Measurements from ENCODE around the gene MLST8. TPM values are rescaled to one million over a fixed set of nuclear protein-coding genes. Genes with fewer than 3 reads are reported as not detected.

Gene MLST8
- total RNA-seq, 2 experiments from 2014 or later: 70.0 to 70.7 TPM

- CTCF ChIA-PET: interaction anchor here (1.2 kb wide), 1 partner anchor 14 kb away, joined by 3 read pairs; the partner anchor contains the start of gene E4F1
- Mint-ChIP-seq H3K27me3 (no peaks in the 10 kb centered on the region), H3K4me3 (no peak overlapping the region), H3K27ac (no peak overlapping the region), H3K36me3 (ENCODE audit: low read depth) (peaks cover 45% of the 10 kb centered on the region), H3K9me3 (no peaks in the 10 kb centered on the region), H3K4me1 (ENCODE audit: low read depth) (peaks cover 31% of the 10 kb centered on the region)
- DNase-seq: no peak
- POLR2A ChIA-PET: interaction anchor here (1.0 to 10.2 kb wide), 5 partner anchors 21 to 62 kb away, joined by 3 to 95 read pairs (median 4); partner anchors contain the start of gene TRAF7
- ATAC-seq: no peak
- no peak for TF ChIP-seq CTCF (IDR thresholded peaks at IDR 0.05)
- intact Hi-C loops (cut with micrococcal nuclease): no loop called here
These were observed 4.2 kb downstream of the MLST8 start for GRCh38 chr16:2209258-2210008.

DNA sequence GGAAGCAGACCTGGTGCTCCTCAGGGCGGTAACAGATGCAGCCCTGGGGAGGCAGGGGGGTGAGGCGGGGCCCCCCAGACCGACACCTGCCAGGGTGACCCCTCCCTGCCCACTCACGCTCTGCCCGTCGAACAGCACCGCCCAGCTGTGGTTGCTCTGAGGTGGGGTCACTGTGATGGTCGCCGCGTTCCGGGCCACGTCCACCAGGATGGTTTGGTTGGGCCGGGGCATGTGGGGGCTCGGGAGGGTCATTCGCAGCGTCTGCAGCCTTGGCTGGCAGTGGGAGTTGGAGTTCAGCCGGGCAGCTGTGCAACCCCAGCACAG lies 4.7 kb downstream of the MLST8 start:
- Mint-ChIP-seq H3K9me3 (no peaks in the 10 kb centered on the region), H3K4me1 (ENCODE audit: low read depth) (peaks cover 27% of the 10 kb centered on the region), H3K27ac (no peak overlapping the region), H3K27me3 (no peaks in the 10 kb centered on the region), H3K36me3 (ENCODE audit: low read depth) (peaks cover 45% of the 10 kb centered on the region), H3K4me3 (no peak overlapping the region)
- no peak for TF ChIP-seq CTCF (IDR thresholded peaks at IDR 0.05)
- ATAC-seq: no peak
- ChIA-PET CTCF (interaction anchor here (1.2 kb wide), 1 partner anchor 13 kb away, joined by 3 read pairs; the partner anchor contains the start of gene E4F1), POLR2A (interaction anchor here (1.0 to 10.2 kb wide), 5 partner anchors 20 to 62 kb away, joined by 3 to 95 read pairs (median 4); partner anchors contain the start of gene TRAF7)
- intact Hi-C loops (cut with micrococcal nuclease): no loop called here
- DNase-seq: no peak

DNA sequence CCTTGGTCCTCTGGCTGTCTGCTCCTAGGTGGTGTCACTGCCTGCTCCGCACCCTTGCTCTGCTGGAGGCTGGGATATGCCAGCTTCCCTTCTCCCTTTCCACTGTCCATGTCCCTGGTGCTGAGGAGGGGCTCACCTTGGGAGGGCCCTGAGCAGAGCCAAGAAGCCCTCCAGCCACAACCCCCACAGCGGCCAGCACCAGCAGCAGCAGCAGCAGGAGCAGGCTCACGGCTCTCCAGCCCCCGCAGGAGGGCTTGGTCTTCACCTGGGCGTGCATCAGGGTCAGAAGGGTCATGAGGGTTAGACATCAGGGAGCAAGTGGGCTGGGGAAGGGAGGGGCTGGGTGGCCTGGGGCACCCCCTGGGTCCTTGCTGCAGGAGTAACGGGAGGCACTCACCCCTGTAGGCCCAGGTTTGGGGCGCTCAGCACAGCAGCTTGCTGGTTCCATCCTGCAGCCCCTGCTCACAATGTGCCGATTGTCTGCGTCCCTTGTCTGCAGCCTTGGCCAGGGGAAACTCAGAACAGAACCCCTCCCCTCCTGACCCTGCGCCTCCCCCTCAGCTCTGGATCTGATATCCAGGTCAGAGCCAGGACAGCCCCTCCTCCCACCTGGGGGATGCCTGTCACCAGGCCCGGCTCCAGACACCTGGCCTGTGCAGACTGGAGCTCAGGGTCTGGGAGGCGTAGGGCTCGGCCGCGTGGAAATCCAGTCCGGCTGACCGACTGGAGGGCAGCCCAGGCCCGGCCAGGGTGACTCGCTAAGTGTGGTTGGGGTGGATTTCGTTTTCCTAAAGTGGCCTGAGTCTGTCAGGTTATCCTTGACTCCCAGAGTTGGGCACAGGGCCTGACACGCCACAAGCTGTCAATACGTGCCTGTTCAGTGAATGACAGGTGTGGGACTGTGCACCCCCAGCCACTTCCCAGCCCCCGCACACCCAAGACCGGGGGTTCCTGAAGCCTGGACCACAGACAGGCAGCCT lies 5.4 kb downstream of the MLST8 start, which contains the start of gene BRICD5:
TSS of gene BRICD5 (minus strand) at position 478 of the 980 bp plus-strand sequence. CDS start at position 448, 30 bp downstream.
- Mint-ChIP-seq H3K4me3 (no peak within 1 kb of the TSS), H3K27me3 (no peaks in the 10 kb centered on the region), H3K9me3 (no peaks in the 10 kb centered on the region), H3K27ac (peak within 1 kb of the TSS; percentile 11), H3K4me1 (ENCODE audit: low read depth) (peaks cover 27% of the 10 kb centered on the region), H3K36me3 (ENCODE audit: low read depth) (peaks cover 47% of the 10 kb centered on the region)
- ChIA-PET CTCF (interaction anchor here (1.2 kb wide), 1 partner anchor 12 kb away, joined by 3 read pairs; the partner anchor contains the start of gene E4F1), POLR2A (interaction anchor here (1.2 to 10.2 kb wide), 5 partner anchors 20 to 61 kb away, joined by 3 to 95 read pairs (median 4); partner anchors contain the start of gene TRAF7)
- TF ChIP-seq CTCF (IDR thresholded peaks at IDR 0.05): no peak
- DNase-seq: no peak
- ATAC-seq: no peak
- intact Hi-C loops (cut with micrococcal nuclease): no loop called here

GRCh38 chr16:2211923-2212347 lies 6.7 kb downstream of the MLST8 start:
- ATAC-seq (no peak), DNase-seq (no peak)
- intact Hi-C loops (cut with micrococcal nuclease): no loop called here
- Mint-ChIP-seq H3K9me3 (no peaks in the 10 kb centered on the region), H3K36me3 (ENCODE audit: low read depth) (peaks cover 43% of the 10 kb centered on the region), H3K4me1 (ENCODE audit: low read depth) (peaks cover 28% of the 10 kb centered on the region), H3K4me3 (peak overlapping the region; percentile 38), H3K27me3 (no peaks in the 10 kb centered on the region), H3K27ac (peak overlapping the region; percentile 11)
- POLR2A ChIA-PET: interaction anchor here (1.2 to 10.2 kb wide), 2 partner anchors 51 to 57 kb away, joined by 4 to 95 read pairs; partner anchors contain the start of gene TRAF7
- no peak for TF ChIP-seq CTCF (IDR thresholded peaks at IDR 0.05)
- CTCF ChIA-PET: no interaction called here
